Testis (tissue), 2 donors: ENCODE data around the gene DNAJB6.

Source experiments
- POLR2A ChIP-seq: fragments of 450-650 bp; IDR thresholded peaks from one replicate; pipeline ENCODE4 v1.6.1; 2017; ENCODE audit warnings: antibody characterized with exemption, mild to moderate bottlenecking, moderate library complexity
- TF ChIP-seq, protein P1 (sequence below), 3 experiments: fragments of 450-650 bp in 2 of 3; fragments of 200-600 bp in 1 of 3; sonication (generic) in 1 of 3; IDR thresholded peaks; one replicate each; pipeline ENCODE4 v1.5.1; 2016 to 2019; ENCODE audit warnings: antibody characterized with exemption in 3 of 3, mild to moderate bottlenecking in 2 of 3, moderate library complexity in 1 of 3

DNA sequence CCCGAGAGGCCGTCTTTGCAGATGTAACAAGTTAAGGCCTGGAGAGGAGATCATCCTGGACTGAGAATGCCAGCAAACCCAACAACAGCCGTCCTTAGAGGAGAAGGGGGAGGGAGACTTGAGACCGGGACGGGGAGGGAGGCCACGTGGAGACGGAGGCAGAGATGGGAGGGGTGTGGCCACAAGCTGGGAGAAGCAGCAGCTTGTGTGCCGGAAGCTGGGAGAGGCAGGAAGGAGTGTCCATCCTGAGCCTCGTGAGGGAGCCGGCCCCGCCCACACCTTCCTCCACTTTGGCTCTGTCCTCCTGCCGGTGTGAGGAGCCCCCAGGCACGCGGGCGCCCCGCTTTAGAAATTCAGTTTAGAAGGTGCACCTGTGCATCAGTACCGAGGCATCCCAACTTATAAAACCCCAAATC is 95.7 kb downstream of the DNAJB6 start:
- TF ChIP-seq, protein P1, sequence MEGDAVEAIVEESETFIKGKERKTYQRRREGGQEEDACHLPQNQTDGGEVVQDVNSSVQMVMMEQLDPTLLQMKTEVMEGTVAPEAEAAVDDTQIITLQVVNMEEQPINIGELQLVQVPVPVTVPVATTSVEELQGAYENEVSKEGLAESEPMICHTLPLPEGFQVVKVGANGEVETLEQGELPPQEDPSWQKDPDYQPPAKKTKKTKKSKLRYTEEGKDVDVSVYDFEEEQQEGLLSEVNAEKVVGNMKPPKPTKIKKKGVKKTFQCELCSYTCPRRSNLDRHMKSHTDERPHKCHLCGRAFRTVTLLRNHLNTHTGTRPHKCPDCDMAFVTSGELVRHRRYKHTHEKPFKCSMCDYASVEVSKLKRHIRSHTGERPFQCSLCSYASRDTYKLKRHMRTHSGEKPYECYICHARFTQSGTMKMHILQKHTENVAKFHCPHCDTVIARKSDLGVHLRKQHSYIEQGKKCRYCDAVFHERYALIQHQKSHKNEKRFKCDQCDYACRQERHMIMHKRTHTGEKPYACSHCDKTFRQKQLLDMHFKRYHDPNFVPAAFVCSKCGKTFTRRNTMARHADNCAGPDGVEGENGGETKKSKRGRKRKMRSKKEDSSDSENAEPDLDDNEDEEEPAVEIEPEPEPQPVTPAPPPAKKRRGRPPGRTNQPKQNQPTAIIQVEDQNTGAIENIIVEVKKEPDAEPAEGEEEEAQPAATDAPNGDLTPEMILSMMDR (IDR thresholded peaks at IDR 0.05): no peak
- no peak for TF ChIP-seq POLR2A
